ENCODE measurements around the gene MRPS22.

Gene MRPS22

GRCh38 chr3:139319428-139320402, 24.1 kb upstream of the MRPS22 start:
- Histone ChIP-seq H3K9me3 (replicated peaks in 1 of 2; ENCODE audit: control insufficient read depth in 2 of 2, insufficient read depth in 1 of 2, low read depth in 1 of 2, low read length in 2 of 2) (no peaks in the 10 kb centered on the region), H2AFZ (ENCODE audit: low read length) (peak overlapping the region; percentile 82), H2BK5ac (ENCODE audit: low read length) (no peak overlapping the region), H3K79me1 (ENCODE audit: low read depth, low read length) (no peaks in the 10 kb centered on the region), H3K18ac (ENCODE audit: low read length) (peak overlapping the region; percentile 9), H2BK12ac (ENCODE audit: low read length) (no peak overlapping the region), H4K91ac (ENCODE audit: low read depth, low read length, poor library complexity) (no peak overlapping the region), H3K27me3 (ENCODE audit: control insufficient read depth in 3 of 3, insufficient read depth in 3 of 3, low read depth in 1 of 3, low read length in 3 of 3) (peaks cover 0 to 24% (median 0%) of the 10 kb centered on the region in 3 experiments), H3K27ac (replicated peaks; ENCODE audit: low read length) (no peak overlapping the region), H2AK5ac (ENCODE audit: low read depth, low read length) (no peak overlapping the region), H3K4me3 (ENCODE audit: low read length in 2 of 2) (no peak overlapping the region), H2BK120ac (ENCODE audit: low read depth, low read length) (no peak overlapping the region), H3K4me2 (ENCODE audit: insufficient read depth, low read length, poor library complexity, severe bottlenecking) (no peak overlapping the region), H3K36me3 (replicated peaks in 1 of 2; ENCODE audit: control insufficient read depth in 2 of 2, insufficient read depth in 2 of 2, low read length in 2 of 2) (no peaks in the 10 kb centered on the region), H3K14ac (ENCODE audit: low read length) (no peak overlapping the region), H2BK15ac (ENCODE audit: low read length) (no peak overlapping the region), H3K9ac (ENCODE audit: low read depth, low read length, poor library complexity) (no peak overlapping the region), H3K23ac (ENCODE audit: low read depth, low read length, poor library complexity) (no peak overlapping the region), H3K4ac (ENCODE audit: low read length) (no peak overlapping the region), H3K4me1 (ENCODE audit: control insufficient read depth in 2 of 2, insufficient read depth in 1 of 2, low read depth in 1 of 2, low read length in 2 of 2) (no peaks in the 10 kb centered on the region), H4K8ac (ENCODE audit: low read depth, low read length) (no peak overlapping the region)
- no peak for DNase-seq (ENCODE audit: low spot score)
- no CpG with 5 or more reads among the region's 10 CpGs for WGBS, 2 donors (ENCODE audit: extremely low coverage in 2 of 2, insufficient read length in 2 of 2, insufficient replicate concordance in 1 of 2)

DNA sequence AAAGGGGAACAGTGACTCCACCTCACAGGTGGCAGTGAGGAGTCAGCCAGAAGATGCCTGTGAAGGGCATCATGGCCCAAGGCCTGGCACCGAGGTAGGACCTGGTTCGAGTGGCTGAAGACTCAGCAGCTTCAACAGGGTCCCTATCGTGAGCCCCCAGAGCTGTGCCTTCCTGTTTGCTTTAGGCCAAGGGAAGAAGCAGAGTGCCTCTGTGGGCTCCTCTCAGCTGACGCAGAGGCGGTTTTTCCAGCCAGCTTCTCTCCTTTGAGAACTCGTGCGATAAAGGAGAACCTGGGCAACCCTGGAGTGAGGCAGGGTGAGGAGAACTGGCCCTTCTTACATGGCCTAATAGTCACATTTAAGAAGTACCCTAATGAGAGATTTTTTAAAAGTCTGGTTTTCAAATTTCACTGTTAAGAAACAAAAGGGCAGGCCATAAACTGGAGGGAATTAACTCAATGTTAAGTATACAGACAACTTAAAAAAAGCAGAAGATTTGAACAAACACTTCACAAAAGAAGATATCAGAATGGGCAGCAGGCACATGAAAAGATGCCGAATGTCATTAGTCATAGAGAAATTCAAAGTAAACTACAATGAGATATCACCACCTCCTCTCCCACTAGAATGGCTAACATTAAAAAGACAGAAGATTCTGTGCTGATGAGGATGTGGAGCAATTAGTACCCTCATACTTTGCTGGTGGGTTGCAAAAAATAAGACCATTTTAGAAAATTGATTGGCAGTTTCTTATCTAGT, 23.1 kb upstream of the MRPS22 start:
- Histone ChIP-seq H3K27me3 (ENCODE audit: control insufficient read depth in 3 of 3, insufficient read depth in 3 of 3, low read depth in 1 of 3, low read length in 3 of 3) (peaks cover 0 to 29% (median 0%) of the 10 kb centered on the region in 3 experiments), H3K23ac (ENCODE audit: low read depth, low read length, poor library complexity) (no peak overlapping the region), H2BK15ac (ENCODE audit: low read length) (peak overlapping the region; percentile 72), H3K4me2 (ENCODE audit: insufficient read depth, low read length, poor library complexity, severe bottlenecking) (no peak overlapping the region), H3K4ac (ENCODE audit: low read length) (no peak overlapping the region), H4K91ac (ENCODE audit: low read depth, low read length, poor library complexity) (no peak overlapping the region), H3K4me3 (ENCODE audit: low read length in 2 of 2) (no peak overlapping the region), H3K9ac (ENCODE audit: low read depth, low read length, poor library complexity) (no peak overlapping the region), H2BK5ac (ENCODE audit: low read length) (no peak overlapping the region), H2BK12ac (ENCODE audit: low read length) (no peak overlapping the region), H3K9me3 (replicated peaks in 1 of 2; ENCODE audit: control insufficient read depth in 2 of 2, insufficient read depth in 1 of 2, low read depth in 1 of 2, low read length in 2 of 2) (no peaks in the 10 kb centered on the region), H3K18ac (ENCODE audit: low read length) (no peak overlapping the region), H3K14ac (ENCODE audit: low read length) (no peak overlapping the region), H3K36me3 (replicated peaks in 1 of 2; ENCODE audit: control insufficient read depth in 2 of 2, insufficient read depth in 2 of 2, low read length in 2 of 2) (no peaks in the 10 kb centered on the region), H4K8ac (ENCODE audit: low read depth, low read length) (no peak overlapping the region), H3K4me1 (ENCODE audit: control insufficient read depth in 2 of 2, insufficient read depth in 1 of 2, low read depth in 1 of 2, low read length in 2 of 2) (no peaks in the 10 kb centered on the region), H2BK120ac (ENCODE audit: low read depth, low read length) (no peak overlapping the region), H2AFZ (ENCODE audit: low read length) (peak overlapping the region; percentile 82), H2AK5ac (ENCODE audit: low read depth, low read length) (no peak overlapping the region), H3K27ac (replicated peaks; ENCODE audit: low read length) (no peak overlapping the region), H3K79me1 (ENCODE audit: low read depth, low read length) (no peaks in the 10 kb centered on the region)
- no CpG with 5 or more reads among the region's 8 CpGs for WGBS, 2 donors (ENCODE audit: extremely low coverage in 2 of 2, insufficient read length in 2 of 2, insufficient replicate concordance in 1 of 2)
- no peak for DNase-seq (ENCODE audit: low spot score)

- Histone ChIP-seq H3K36me3 (replicated peaks in 1 of 2; ENCODE audit: control insufficient read depth in 2 of 2, insufficient read depth in 2 of 2, low read length in 2 of 2) (no peaks in the 10 kb centered on the region), H3K27ac (replicated peaks; ENCODE audit: low read length) (no peak overlapping the region), H3K14ac (ENCODE audit: low read length) (no peak overlapping the region), H3K79me1 (ENCODE audit: low read depth, low read length) (no peaks in the 10 kb centered on the region), H3K9ac (ENCODE audit: low read depth, low read length, poor library complexity) (no peak overlapping the region), H3K18ac (ENCODE audit: low read length) (no peak overlapping the region), H3K27me3 (ENCODE audit: control insufficient read depth in 3 of 3, insufficient read depth in 3 of 3, low read depth in 1 of 3, low read length in 3 of 3) (peaks cover 0 to 40% (median 0%) of the 10 kb centered on the region in 3 experiments), H2BK12ac (ENCODE audit: low read length) (no peak overlapping the region), H3K4me1 (ENCODE audit: control insufficient read depth in 2 of 2, insufficient read depth in 1 of 2, low read depth in 1 of 2, low read length in 2 of 2) (no peaks in the 10 kb centered on the region), H4K91ac (ENCODE audit: low read depth, low read length, poor library complexity) (no peak overlapping the region), H2BK120ac (ENCODE audit: low read depth, low read length) (no peak overlapping the region), H3K9me3 (replicated peaks in 1 of 2; ENCODE audit: control insufficient read depth in 2 of 2, insufficient read depth in 1 of 2, low read depth in 1 of 2, low read length in 2 of 2) (no peaks in the 10 kb centered on the region), H3K4me2 (ENCODE audit: insufficient read depth, low read length, poor library complexity, severe bottlenecking) (no peak overlapping the region), H3K4me3 (ENCODE audit: low read length in 2 of 2) (no peak overlapping the region), H2BK15ac (ENCODE audit: low read length) (no peak overlapping the region), H2AK5ac (ENCODE audit: low read depth, low read length) (no peak overlapping the region), H2BK5ac (ENCODE audit: low read length) (no peak overlapping the region), H3K23ac (ENCODE audit: low read depth, low read length, poor library complexity) (no peak overlapping the region), H2AFZ (ENCODE audit: low read length) (no peak overlapping the region), H4K8ac (ENCODE audit: low read depth, low read length) (no peak overlapping the region), H3K4ac (ENCODE audit: low read length) (no peak overlapping the region)
- no peak for DNase-seq (ENCODE audit: low spot score)
- WGBS, 2 donors (ENCODE audit: extremely low coverage in 2 of 2, insufficient read length in 2 of 2, insufficient replicate concordance in 1 of 2) = no CpG with 5 or more reads among the region's 5 CpGs
Measured at GRCh38 chr3:139322346-139322745, 21.5 kb upstream of the MRPS22 start.

GRCh38 chr3:139323146-139323545, 20.7 kb upstream of the MRPS22 start:
- Histone ChIP-seq H3K18ac (ENCODE audit: low read length) (no peak overlapping the region), H4K8ac (ENCODE audit: low read depth, low read length) (no peak overlapping the region), H2AFZ (ENCODE audit: low read length) (no peak overlapping the region), H2AK5ac (ENCODE audit: low read depth, low read length) (no peak overlapping the region), H3K27me3 (ENCODE audit: control insufficient read depth in 3 of 3, insufficient read depth in 3 of 3, low read depth in 1 of 3, low read length in 3 of 3) (peaks cover 0 to 48% (median 0%) of the 10 kb centered on the region in 3 experiments), H2BK15ac (ENCODE audit: low read length) (no peak overlapping the region), H3K27ac (replicated peaks; ENCODE audit: low read length) (no peak overlapping the region), H3K36me3 (replicated peaks in 1 of 2; ENCODE audit: control insufficient read depth in 2 of 2, insufficient read depth in 2 of 2, low read length in 2 of 2) (no peaks in the 10 kb centered on the region), H3K14ac (ENCODE audit: low read length) (no peak overlapping the region), H4K91ac (ENCODE audit: low read depth, low read length, poor library complexity) (no peak overlapping the region), H3K4me3 (ENCODE audit: low read length in 2 of 2) (no peak overlapping the region), H3K79me1 (ENCODE audit: low read depth, low read length) (no peaks in the 10 kb centered on the region), H2BK12ac (ENCODE audit: low read length) (no peak overlapping the region), H3K23ac (ENCODE audit: low read depth, low read length, poor library complexity) (no peak overlapping the region), H3K4me2 (ENCODE audit: insufficient read depth, low read length, poor library complexity, severe bottlenecking) (no peak overlapping the region), H2BK5ac (ENCODE audit: low read length) (no peak overlapping the region), H3K4ac (ENCODE audit: low read length) (no peak overlapping the region), H2BK120ac (ENCODE audit: low read depth, low read length) (no peak overlapping the region), H3K4me1 (ENCODE audit: control insufficient read depth in 2 of 2, insufficient read depth in 1 of 2, low read depth in 1 of 2, low read length in 2 of 2) (no peaks in the 10 kb centered on the region), H3K9ac (ENCODE audit: low read depth, low read length, poor library complexity) (no peak overlapping the region), H3K9me3 (replicated peaks in 1 of 2; ENCODE audit: control insufficient read depth in 2 of 2, insufficient read depth in 1 of 2, low read depth in 1 of 2, low read length in 2 of 2) (no peaks in the 10 kb centered on the region)
- no peak for DNase-seq (ENCODE audit: low spot score)
- no CpG with 5 or more reads among the region's 7 CpGs for WGBS, 2 donors (ENCODE audit: extremely low coverage in 2 of 2, insufficient read length in 2 of 2, insufficient replicate concordance in 1 of 2)
